Fibroblast of lung (primary cell): ENCODE measurements around the gene PIF1. TPM values are rescaled to one million over a fixed set of nuclear protein-coding genes. Genes with fewer than 3 reads are reported as not detected.

Source experiments
- DNase-seq, 2 donors: peaks; one replicate each; pipeline versions ENCODE4 v3.0.0 to v3.0.0-alpha.2; 2010; ENCODE audit warnings: low read depth in 2 of 2
- H2AFZ ChIP-seq: 2 replicates; pipeline ENCODE4 v1.5.1; 2012; ENCODE audit warnings: low read length, control low read depth, inconsistent platforms
- H3K27ac ChIP-seq: 2 replicates; pipeline ENCODE4 v1.5.1; 2011; ENCODE audit warnings: low read length, control low read depth; ENCODE audit not compliant: insufficient read depth
- H3K27me3 ChIP-seq: 2 replicates; pipeline ENCODE4 v1.5.1; 2011; ENCODE audit warnings: mild to moderate bottlenecking, low read length; ENCODE audit not compliant: control insufficient read depth, insufficient read depth
- H3K36me3 ChIP-seq: 2 replicates; pipeline ENCODE4 v1.5.1; 2011; ENCODE audit warnings: low read length; ENCODE audit not compliant: control insufficient read depth, insufficient read depth
- H3K4me1 ChIP-seq: 2 replicates; pipeline ENCODE4 v1.5.1; 2011; ENCODE audit warnings: low read length; ENCODE audit not compliant: control insufficient read depth, insufficient read depth; ENCODE audit errors: extremely low read depth
- H3K4me2 ChIP-seq: 2 replicates; pipeline ENCODE4 v1.5.1; 2011; ENCODE audit warnings: low read length, control low read depth; ENCODE audit not compliant: insufficient read depth; ENCODE audit errors: extremely low read depth
- H3K4me3 ChIP-seq, 4 experiments: fragments of 200-600 bp in 1 of 4; sonication (generic) in 1 of 4; replicated peaks in 1 of 4; 2 replicates each; pipeline ENCODE4 v1.5.1; 2011 to 2016; ENCODE audit warnings: low read length in 4 of 4, low read depth in 3 of 4, mild to moderate bottlenecking in 3 of 4, control low read depth in 2 of 4, inconsistent platforms in 1 of 4, mixed read lengths in 1 of 4; ENCODE audit not compliant: insufficient read depth in 1 of 4; ENCODE audit errors: control extremely low read depth in 1 of 4
- H3K79me2 ChIP-seq: 2 replicates; pipeline ENCODE4 v1.5.1; 2012; ENCODE audit warnings: mild to moderate bottlenecking, low read length, inconsistent platforms; ENCODE audit not compliant: control insufficient read depth, insufficient read depth
- H3K9ac ChIP-seq: 2 replicates; pipeline ENCODE4 v1.5.1; 2011; ENCODE audit warnings: mild to moderate bottlenecking, low read length, control low read depth; ENCODE audit not compliant: insufficient read depth
- H3K9me3 ChIP-seq: 2 replicates; pipeline ENCODE4 v1.5.1; 2012; ENCODE audit warnings: low read depth, low read length; ENCODE audit not compliant: control insufficient read depth, insufficient read depth
- H4K20me1 ChIP-seq: 2 replicates; pipeline ENCODE4 v1.5.1; 2011; ENCODE audit warnings: low read length; ENCODE audit not compliant: control insufficient read depth, insufficient read depth; ENCODE audit errors: extremely low read depth
- CTCF ChIP-seq, 2 donors: IDR thresholded peaks in 1 of 2; conservative IDR thresholded peaks in 1 of 2; 1 replicate in 1 of 2; 2 replicates in 1 of 2; pipeline ENCODE4 v1.5.1; 2011 to 2012; ENCODE audit warnings: low read length in 2 of 2, control low read depth in 1 of 2, inconsistent platforms in 1 of 2, low read depth in 1 of 2, mild to moderate bottlenecking in 1 of 2
- EZH2 ChIP-seq: IDR thresholded peaks from 2 replicates; pipeline ENCODE4 v1.5.1; 2012; ENCODE audit warnings: low read length, control low read depth, mild to moderate bottlenecking; ENCODE audit errors: missing control alignments
- polyA plus RNA-seq, 2 donors: library from polyadenylated mRNA; depleted of rRNA in 1 of 2; stranded (reverse) in 1 of 2; unstranded in 1 of 2; fragments of >200 nt; gene quantifications; 2 replicates each; pipeline ENCODE4 v1.2.1, GENCODE V29; 2011 to 2012; ENCODE audit warnings: missing spikeins in 1 of 2
- total RNA-seq: library from RNA; depleted of rRNA; stranded (reverse); fragments of >200 nt; gene quantifications from 2 replicates; pipeline ENCODE4 v1.2.1, GENCODE V29; 2014

PIF1 gene
- total and polyA plus RNA-seq, 2 donors (not counting 1 experiment from before 2014, with no cell fraction given), result 5.1 to 9.4 TPM

- H3K9ac ChIP-seq, result no peak overlapping the region
- H3K36me3 ChIP-seq, result no peaks in the 10 kb centered on the region
- no peaks in the 10 kb centered on the region for H4K20me1 ChIP-seq
- H3K4me1 ChIP-seq, result no peaks in the 10 kb centered on the region
- no peak overlapping the region for H3K27ac ChIP-seq
- H3K79me2 ChIP-seq, result no peaks in the 10 kb centered on the region
- no peak overlapping the region for H2AFZ ChIP-seq
- no peak overlapping the region for H3K4me3 ChIP-seq
- H3K27me3 ChIP-seq, result no peaks in the 10 kb centered on the region
- no peaks in the 10 kb centered on the region for H3K9me3 ChIP-seq
- no peak for TF ChIP-seq CTCF (conservative IDR thresholded peaks at IDR 0.05 in 1 of 2, IDR thresholded peaks at IDR 0.05 in 1 of 2; ENCODE audit: low read depth in 1 of 2, low read length in 2 of 2)
- TF ChIP-seq EZH2, result no peak
- H3K4me2 ChIP-seq, result no peak overlapping the region
- no peak for DNase-seq
These were observed 59.4 kb downstream of the PIF1 start for GRCh38 chr15:64766058-64766457.

Other genes with a start within 250 kb of the PIF1 start
- gene RBPMS2, start 50.1 kb downstream of the PIF1 start, total RNA-seq, result under 0.01 TPM in 1 of 2 replicates, not detected in the other
- 0.18 and 1.1 TPM in 2 replicates for gene RBPMS2, start 50.1 kb downstream of the PIF1 start, polyA plus RNA-seq
- gene PLEKHO2, start 16.3 kb upstream of the PIF1 start, total RNA-seq, result 70.1 and 163 TPM in 2 replicates
- gene PLEKHO2, start 16.3 kb upstream of the PIF1 start, polyA plus RNA-seq, result 39.2 and 78.6 TPM in 2 replicates
- 6.7 and 13.2 TPM in 2 replicates for gene ANKDD1A, start 86.3 kb upstream of the PIF1 start, total RNA-seq
- gene ANKDD1A, start 86.3 kb upstream of the PIF1 start, polyA plus RNA-seq, result 3.2 and 8.2 TPM in 2 replicates
- gene SPG21, start 164.3 kb upstream of the PIF1 start, total RNA-seq, result 68.4 and 90.4 TPM in 2 replicates
- 89.9 and 95.3 TPM in 2 replicates for gene SPG21, start 164.3 kb upstream of the PIF1 start, polyA plus RNA-seq
- 17.0 and 17.5 TPM in 2 replicates for gene MTFMT, start 204.0 kb upstream of the PIF1 start, total RNA-seq
- gene MTFMT, start 204.0 kb upstream of the PIF1 start, polyA plus RNA-seq, result 12.6 and 16.6 TPM in 2 replicates
- 0.51 and 0.66 TPM in 2 replicates for gene SLC51B, start 219.7 kb upstream of the PIF1 start, total RNA-seq
- 0.98 and 1.2 TPM in 2 replicates for gene SLC51B, start 219.7 kb upstream of the PIF1 start, polyA plus RNA-seq
- 49.3 and 50.5 TPM in 2 replicates for gene RASL12, start 242.3 kb upstream of the PIF1 start, total RNA-seq
- 9.1 and 16.9 TPM in 2 replicates for gene RASL12, start 242.3 kb upstream of the PIF1 start, polyA plus RNA-seq